H1 (cell line): ENCODE measurements around the gene KCP. TPM values are rescaled to one million over a fixed set of nuclear protein-coding genes. Genes with fewer than 3 reads are reported as not detected.
A peak's percentile ranks its signal among the peaks of the same experiment; 100 is the strongest.

ENCODE experiments used
- CTCF ChIA-PET: fragments of 300-600 bp; sonication (Branson Sonifier 250); formaldehyde crosslinking; loops from one replicate; lab custom pipeline; 2021; ENCODE audit not compliant: partially characterized antibody; lab: Charles Lee
- POLR2A ChIA-PET: fragments of 300-600 bp; sonication (Branson Sonifier 250); formaldehyde crosslinking; loops from one replicate; lab custom pipeline; 2021; ENCODE audit warnings: inconsistent platforms; ENCODE audit not compliant: partially characterized antibody; lab: Charles Lee
- DNase-seq, 2 experiments: peaks; one replicate each; pipeline versions ENCODE4 v3.0.0 to v3.0.0-alpha.2; 2010 to 2022; ENCODE audit warnings: low spot score in 2 of 2, low read depth in 1 of 2, mixed read lengths in 1 of 2
- FAIRE-seq: peaks from 2 replicates; lab custom pipeline; 2011; peaks lifted over from hg19 to GRCh38; lab: Jason Lieb, UNC
- H2AFZ ChIP-seq: 2 replicates; pipeline ENCODE4 v1.8.1; 2012; ENCODE audit warnings: low read length, inconsistent platforms
- H2AK5ac ChIP-seq: 2 replicates; pipeline ENCODE4 v1.6.1; 2013; ENCODE audit warnings: low read depth, low read length
- H2BK120ac ChIP-seq: replicated peaks from 2 replicates; pipeline ENCODE3; 2013; ENCODE audit warnings: low read depth, low read length, inconsistent platforms
- H2BK12ac ChIP-seq: 2 replicates; pipeline ENCODE4 v1.6.1; 2013; ENCODE audit warnings: low read depth, low read length
- H2BK15ac ChIP-seq: 2 replicates; pipeline ENCODE4 v1.6.1; 2013; ENCODE audit warnings: low read length
- H2BK20ac ChIP-seq: 2 replicates; pipeline ENCODE4 v1.6.1; 2013; ENCODE audit warnings: low read length
- H2BK5ac ChIP-seq: 2 replicates; pipeline ENCODE4 v1.6.1; 2013; ENCODE audit warnings: low read depth, low read length
- H3K14ac ChIP-seq: 2 replicates; pipeline ENCODE4 v1.6.1; 2013; ENCODE audit warnings: inconsistent platforms; ENCODE audit not compliant: insufficient read length
- H3K18ac ChIP-seq: 2 replicates; pipeline ENCODE4 v1.6.1; 2013; ENCODE audit warnings: low read length; ENCODE audit errors: extremely low read depth
- H3K23ac ChIP-seq: 2 replicates; pipeline ENCODE4 v1.6.1; 2013; ENCODE audit warnings: inconsistent platforms; ENCODE audit not compliant: insufficient read length
- H3K23me2 ChIP-seq: 2 replicates; pipeline ENCODE4 v1.6.1; 2013; ENCODE audit warnings: low read depth, low read length
- H3K27ac ChIP-seq: 2 replicates; pipeline ENCODE4 v1.6.1; 2011; ENCODE audit warnings: low read depth, low read length, inconsistent platforms
- H3K27me3 ChIP-seq, 4 experiments: replicated peaks in 1 of 4; 1 replicate in 1 of 4; 2 replicates in 3 of 4; pipeline versions ENCODE4 v1.6.1 to v1.8.1; 2011 to 2013; ENCODE audit warnings: low read length in 3 of 4, mild to moderate bottlenecking in 3 of 4, inconsistent platforms in 2 of 4, mixed read lengths in 2 of 4, moderate library complexity in 1 of 4; ENCODE audit not compliant: control insufficient read depth in 3 of 4, insufficient read depth in 3 of 4; ENCODE audit errors: extremely low read depth in 1 of 4
- H3K36me3 ChIP-seq, 4 experiments: 2 replicates each; pipeline versions ENCODE4 v1.6.1 to v1.8.1; 2011 to 2013; ENCODE audit warnings: mild to moderate bottlenecking in 4 of 4, low read length in 3 of 4, moderate library complexity in 2 of 4, control low read depth in 1 of 4, inconsistent platforms in 1 of 4; ENCODE audit not compliant: insufficient read depth in 4 of 4, control insufficient read depth in 2 of 4
- H3K4ac ChIP-seq: replicated peaks from 2 replicates; pipeline ENCODE3; 2013; ENCODE audit warnings: low read length, low read depth, mixed read lengths, inconsistent platforms; ENCODE audit not compliant: insufficient read length
- H3K4me1 ChIP-seq, 4 experiments: replicated peaks in 1 of 4; 1 replicate in 1 of 4; 2 replicates in 3 of 4; pipeline versions ENCODE4 v1.6.1 to v1.8.1; 2011 to 2013; ENCODE audit warnings: low read length in 3 of 4, inconsistent platforms in 2 of 4, mixed read lengths in 1 of 4; ENCODE audit not compliant: insufficient read depth in 4 of 4, control insufficient read depth in 3 of 4
- H3K4me2 ChIP-seq, 2 experiments: 2 replicates each; pipeline versions ENCODE4 v1.6.1 to v1.8.1; 2011 to 2013; ENCODE audit warnings: low read depth in 2 of 2, low read length in 2 of 2, control low read depth in 1 of 2, inconsistent platforms in 1 of 2, mild to moderate bottlenecking in 1 of 2; ENCODE audit not compliant: insufficient read depth in 1 of 2
- H3K4me3 ChIP-seq, 4 experiments: fragments of 200-600, 300-600 bp in 1 of 4; sonication (generic), shearing (Covaris generic), sonication (Bioruptor Twin) in 1 of 4; 2 replicates each; pipeline versions ENCODE4 v1.5.1 to v1.8.1; 2011 to 2016; ENCODE audit warnings: low read length in 4 of 4, low read depth in 3 of 4, control low read depth in 2 of 4, inconsistent platforms in 2 of 4, mild to moderate bottlenecking in 2 of 4, mixed read lengths in 1 of 4, moderate library complexity in 1 of 4; ENCODE audit not compliant: insufficient read depth in 2 of 4; ENCODE audit errors: extremely low read depth in 1 of 4
- H3K56ac ChIP-seq: replicated peaks from 2 replicates; pipeline ENCODE3; 2013; ENCODE audit warnings: low read depth, mild to moderate bottlenecking, mixed read lengths, low read length, inconsistent platforms; ENCODE audit not compliant: insufficient read length
- H3K79me1 ChIP-seq: 2 replicates; pipeline ENCODE4 v1.6.1; 2013; ENCODE audit warnings: low read depth, low read length, control low read depth
- H3K79me2 ChIP-seq, 2 experiments: 2 replicates each; pipeline versions ENCODE4 v1.6.1 to v1.8.1; 2012 to 2013; ENCODE audit warnings: low read length in 2 of 2, mild to moderate bottlenecking in 2 of 2, inconsistent platforms in 1 of 2; ENCODE audit not compliant: insufficient read depth in 2 of 2, control insufficient read depth in 1 of 2
- H3K9ac ChIP-seq, 4 experiments: replicated peaks in 1 of 4; 1 replicate in 1 of 4; 2 replicates in 3 of 4; pipeline versions ENCODE4 v1.6.1 to v1.8.1; 2011 to 2013; ENCODE audit warnings: low read depth in 3 of 4, low read length in 3 of 4, control low read depth in 2 of 4, mild to moderate bottlenecking in 2 of 4, moderate library complexity in 2 of 4, inconsistent platforms in 1 of 4; ENCODE audit errors: extremely low read depth in 1 of 4
- H3K9me3 ChIP-seq, 2 experiments: 2 replicates each; pipeline versions ENCODE4 v1.6.1 to v1.8.1; 2012 to 2013; ENCODE audit warnings: mild to moderate bottlenecking in 2 of 2, moderate library complexity in 2 of 2, control low read depth in 1 of 2, inconsistent platforms in 1 of 2, low read depth in 1 of 2, low read length in 1 of 2, mixed read lengths in 1 of 2; ENCODE audit not compliant: insufficient read depth in 2 of 2
- H4K20me1 ChIP-seq, 2 experiments: replicated peaks in 1 of 2; 2 replicates each; pipeline versions ENCODE3 to v1.8.1; 2011 to 2013; ENCODE audit warnings: inconsistent platforms in 2 of 2, low read length in 2 of 2, mild to moderate bottlenecking in 1 of 2; ENCODE audit not compliant: insufficient read depth in 2 of 2, control insufficient read depth in 1 of 2
- H4K5ac ChIP-seq: 2 replicates; pipeline ENCODE4 v1.6.1; 2013; ENCODE audit warnings: low read length, low read depth, mixed read lengths, inconsistent platforms; ENCODE audit not compliant: insufficient read length
- H4K8ac ChIP-seq: 2 replicates; pipeline ENCODE4 v1.8.0; 2013; ENCODE audit warnings: mild to moderate bottlenecking, moderate library complexity, low read length, inconsistent platforms; ENCODE audit not compliant: insufficient read depth; ENCODE audit errors: extremely low read depth
- H4K91ac ChIP-seq: replicated peaks from 2 replicates; pipeline ENCODE3; 2013; ENCODE audit warnings: low read length, mixed read lengths, inconsistent platforms; ENCODE audit not compliant: insufficient read length
- EGR1 ChIP-seq: IDR thresholded peaks from 2 replicates; pipeline ENCODE4 v1.6.1; 2011; ENCODE audit warnings: low read depth, low read length, borderline replicate concordance
- GTF2F1 ChIP-seq: IDR thresholded peaks from 2 replicates; pipeline ENCODE4 v1.6.1; 2012; ENCODE audit warnings: low read depth, low read length, improper control_type of control experiment, borderline replicate concordance
- HDAC6 ChIP-seq: IDR thresholded peaks from one replicate; pipeline ENCODE4 v1.7.1; 2012; ENCODE audit warnings: low read depth, mild to moderate bottlenecking, inconsistent platforms, low read length, moderate library complexity
- JUND ChIP-seq: IDR thresholded peaks from 2 replicates; pipeline ENCODE4 v1.6.1; 2011; ENCODE audit warnings: mild to moderate bottlenecking, improper control_type of control experiment, low read length
- RAD21 ChIP-seq, 2 experiments: IDR thresholded peaks in 1 of 2; conservative IDR thresholded peaks in 1 of 2; 2 replicates each; pipeline ENCODE4 v1.6.1; 2011; ENCODE audit warnings: low read depth in 2 of 2, low read length in 2 of 2, improper control_type of control experiment in 1 of 2, inconsistent platforms in 1 of 2, mild to moderate bottlenecking in 1 of 2, moderate library complexity in 1 of 2
- RNF2 ChIP-seq: fragments of 200-900, 300-1000 bp; sonication (generic); IDR thresholded peaks from 2 replicates; pipeline ENCODE4 v1.7.1; 2016; ENCODE audit warnings: borderline replicate concordance, low read depth, mild to moderate bottlenecking, antibody characterized with exemption, low read length; ENCODE audit not compliant: poor library complexity, severe bottlenecking; ENCODE audit errors: missing control alignments
- WGBS, 2 experiments: shearing (Covaris generic) in 1 of 2; methylation state at CpG; one replicate each; pipeline versions ENCODE4 v1.1.6 to v1.1.7; 2013 to 2015; ENCODE audit warnings: low lambda C conversion rate in 2 of 2, mixed read lengths in 2 of 2, inconsistent platforms in 1 of 2, low coverage in 1 of 2, missing lambda C conversion rate in 1 of 2; ENCODE audit not compliant: insufficient replicate concordance in 2 of 2, insufficient coverage in 1 of 2, insufficient read length in 1 of 2; ENCODE audit errors: extremely low coverage in 1 of 2, missing lambda C conversion rate in 1 of 2; 5-methylcytosine and 5-hydroxymethylcytosine counted together
- polyA plus RNA-seq, 7 experiments: library from polyadenylated mRNA; depleted of rRNA in 3 of 7; stranded (reverse) in 5 of 7; unstranded in 2 of 7; fragments of >200 nt in 5 of 7; fragments of 200-250 nt in 2 of 7; gene quantifications; 1 replicate in 5 of 7; 2 replicates in 1 of 7; 4 replicates in 1 of 7; pipeline versions ENCODE4 v1.2.1 to v1.2.3, GENCODE V29; 2011 to 2013; ENCODE audit warnings: missing spikeins in 2 of 7, mixed read lengths in 2 of 7
- total RNA-seq: library from RNA; stranded (reverse); fragmentation: NEBNext Ultra II Directional; extraction: Animal tissue kit (Norgen Biotek cat#: 25700); gene quantifications from 2 replicates; pipeline ENCODE4 v1.2.1, GENCODE V29; 2021

The KCP gene
- total and polyA plus RNA-seq, 2 of the 8 experiments (the other 6 are each of a cell fraction or from before 2014, with no cell fraction given), result 1.3 to 2.0 TPM

- Histone ChIP-seq H3K23me2 (peaks cover 7% of the 10 kb centered on the region), H3K79me2 (no peaks in the 10 kb centered on the region), H2BK15ac (0 out of 2 replicates have a peak overlapping the region, but pooled peaks have one; percentile 46), H2AK5ac (no peak overlapping the region), H2AFZ (no peak overlapping the region), H3K27me3 (no peaks in the 10 kb centered on the region), H4K5ac (peak overlapping the region; percentile 10), H3K4me3 (no peak overlapping the region), H3K36me3 (no peaks in the 10 kb centered on the region), H4K20me1 (peaks cover 0 to 5% of the 10 kb centered on the region in 2 experiments), H3K14ac (no peak overlapping the region), H3K23ac (no peak overlapping the region), H3K4me2 (no peak overlapping the region; a peak in 1 of 4 replicates), H3K56ac (no peak overlapping the region), H4K8ac (no peak overlapping the region; the same call in 1 of the 2 replicates), H2BK20ac (peak overlapping the region; percentile 61; the same call in 1 of the 2 replicates), H2BK120ac (no peak overlapping the region), H3K4me1 (peaks cover 0 to 12% (median 5%) of the 10 kb centered on the region in 4 experiments; a peak in 5 of 7 replicates), H4K91ac (peak overlapping the region; percentile 38), H3K18ac (peak overlapping the region; percentile 32; the same call in 1 of the 2 replicates), H3K79me1 (no peaks in the 10 kb centered on the region), H3K9me3 (no peaks in the 10 kb centered on the region), H3K27ac (no peak overlapping the region; the same call in 1 of the 2 replicates), H3K9ac (no peak overlapping the region), H2BK12ac (peak overlapping the region; percentile 50; the same call in 1 of the 2 replicates), H3K4ac (no peak overlapping the region), H2BK5ac (0 out of 2 replicates have a peak overlapping the region, but pooled peaks have one; percentile 15)
- ChIA-PET POLR2A (interaction anchor here (0.6 to 1.6 kb wide), 10 partner anchors 7 to 122 kb away, joined by 3 to 5 read pairs (median 3); partner anchors contain the start of gene KCP), CTCF (interaction anchor here (0.5 to 10.2 kb wide), 16 partner anchors 8 to 117 kb away, joined by 3 to 189 read pairs (median 4); no protein-coding TSS in a partner anchor)
- DNase-seq (no peak), FAIRE-seq (no peak)
- WGBS, 2 experiments, result 76% methylated on average over 10 of the region's 10 CpGs; no CpG with 5 or more reads in 1 of the 2 experiments
- TF ChIP-seq EGR1 (no peak), HDAC6 (no peak), GTF2F1 (no peak), RNF2 (no peak), RAD21 (IDR thresholded peaks at IDR 0.05 in 1 of 2, conservative IDR thresholded peaks at IDR 0.05 in 1 of 2; ENCODE audit: low read depth in 2 of 2, low read length in 2 of 2) (peak; percentile 33 to 45; a peak in 3 of 4 replicates), JUND (no peak)
These were observed 50.1 kb downstream of the KCP start for GRCh38 chr7:128860158-128861073.
